Uterus (tissue), 4 donors: ENCODE measurements around the gene GATA2. TPM values are rescaled to one million over a fixed set of nuclear protein-coding genes. Genes with fewer than 3 reads are reported as not detected.

Experiments used
- DNase-seq, 2 donors: peaks; one replicate each; pipeline ENCODE4 v3.0.0-alpha.2; 2019 to 2020
- H3K27ac ChIP-seq, 2 donors: fragments of 200-600 bp; sonication (generic); 1 replicate in 1 of 2; 2 replicates in 1 of 2; pipeline ENCODE4 v1.5.1; 2016 to 2018
- H3K27me3 ChIP-seq, 2 donors: fragments of 200-600 bp; sonication (generic); one replicate each; pipeline ENCODE4 v1.5.1; 2018 to 2019; ENCODE audit warnings: control low read depth in 1 of 2
- H3K36me3 ChIP-seq, 2 donors: fragments of 200-600 bp; sonication (generic); one replicate each; pipeline ENCODE4 v1.5.1; 2019; ENCODE audit warnings: control low read depth in 1 of 2
- H3K4me1 ChIP-seq, 2 donors: fragments of 200-600 bp; sonication (generic); one replicate each; pipeline ENCODE4 v1.5.1; 2018 to 2019; ENCODE audit warnings: control low read depth in 1 of 2
- H3K4me3 ChIP-seq, 2 donors: fragments of 200-600 bp; sonication (generic); 1 replicate in 1 of 2; 2 replicates in 1 of 2; pipeline ENCODE4 v1.5.1; 2018 to 2019; ENCODE audit warnings: mild to moderate bottlenecking in 1 of 2
- H3K9me3 ChIP-seq, 2 donors: fragments of 200-600 bp; sonication (generic); one replicate each; pipeline ENCODE4 v1.5.1; 2019; ENCODE audit warnings: control low read depth in 1 of 2
- CTCF ChIP-seq, 4 experiments: fragments of 200-600 bp in 2 of 4; fragments of 450-650 bp in 2 of 4; sonication (generic) in 2 of 4; IDR thresholded peaks; one replicate each; pipeline ENCODE4 v1.5.1; 2016 to 2019; ENCODE audit warnings: antibody characterized with exemption in 4 of 4, mild to moderate bottlenecking in 2 of 4, moderate library complexity in 1 of 4
- POLR2A ChIP-seq, 2 donors: fragments of 450-650 bp; IDR thresholded peaks; one replicate each; pipeline ENCODE4 v1.6.1; 2016; ENCODE audit warnings: antibody characterized with exemption in 2 of 2, mild to moderate bottlenecking in 1 of 2, moderate library complexity in 1 of 2
- intact Hi-C: fragments of 100-400 bp; cut with DNase I; formaldehyde crosslinking; loops from one replicate; pipeline ENCODE4 v1.15.1; 2023; ENCODE audit warnings: low total_unique reads
- total RNA-seq, 4 donors: library from RNA; depleted of rRNA in 3 of 4; stranded (reverse); fragments of >200 nt in 3 of 4; gene quantifications; one replicate each; pipeline versions ENCODE4 v1.1.0 to v1.2.4, GENCODE V29; 2014 to 2023
- donor health status: DM: yes; HTN: yes; CAD: no.

The GATA2 gene
- total RNA-seq, 4 donors from 2014 or later = 30.9 to 171 (median 52.5) TPM

DNA sequence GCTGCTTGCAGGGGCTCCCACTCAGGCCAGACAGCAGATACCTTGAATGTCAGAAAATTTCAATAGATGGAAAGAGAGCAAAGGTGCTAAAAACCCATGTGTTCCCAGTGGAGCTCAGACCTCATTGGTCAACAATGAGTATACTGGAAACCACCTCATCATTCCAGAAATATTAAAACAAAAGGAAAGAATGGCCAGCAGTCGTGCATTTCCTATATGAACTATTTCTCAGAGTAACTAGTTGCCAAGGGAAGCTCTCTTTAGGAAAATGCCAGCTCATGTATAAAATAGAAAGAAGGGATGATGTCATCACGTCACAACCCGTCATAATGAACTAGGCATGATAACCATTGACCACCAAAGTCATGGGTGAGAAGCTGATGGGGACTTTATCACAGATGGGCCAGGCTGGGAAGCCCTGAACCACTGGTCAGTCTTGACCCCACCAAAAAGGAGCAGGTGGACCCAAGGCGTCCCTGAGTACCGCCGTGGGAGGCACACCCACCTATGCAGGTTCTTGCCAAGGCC lies 43.8 kb downstream of the GATA2 start:
- DNase-seq = no peak
- no peak overlapping the region for H3K4me3 ChIP-seq
- H3K27ac ChIP-seq = no peak overlapping the region
- H3K9me3 ChIP-seq = no peaks in the 10 kb centered on the region
- no peaks in the 10 kb centered on the region for H3K4me1 ChIP-seq
- H3K36me3 ChIP-seq = no peaks in the 10 kb centered on the region
- H3K27me3 ChIP-seq = no peaks in the 10 kb centered on the region
- intact Hi-C loops = no loop called here
- TF ChIP-seq CTCF (IDR thresholded peaks at IDR 0.05) = no peak
- no peak for TF ChIP-seq POLR2A (IDR thresholded peaks at IDR 0.05)

- Histone ChIP-seq H3K36me3 (no peaks in the 10 kb centered on the region), H3K27ac (no peak overlapping the region), H3K27me3 (no peaks in the 10 kb centered on the region), H3K4me3 (no peak overlapping the region), H3K4me1 (no peaks in the 10 kb centered on the region), H3K9me3 (no peaks in the 10 kb centered on the region)
- DNase-seq = no peak
- TF ChIP-seq CTCF (IDR thresholded peaks at IDR 0.05) (no peak), POLR2A (IDR thresholded peaks at IDR 0.05) (no peak)
- intact Hi-C loops = no loop called here
Observed at GRCh38 chr3:128448491-128448890, 44.5 kb downstream of the GATA2 start.

GRCh38 chr3:128447561-128448013 lies 45.4 kb downstream of the GATA2 start:
- DNase-seq = no peak
- Histone ChIP-seq H3K27me3 (no peaks in the 10 kb centered on the region), H3K36me3 (no peaks in the 10 kb centered on the region), H3K4me3 (no peak overlapping the region), H3K4me1 (no peaks in the 10 kb centered on the region), H3K9me3 (no peaks in the 10 kb centered on the region), H3K27ac (no peak overlapping the region)
- intact Hi-C loops = no loop called here
- TF ChIP-seq POLR2A (IDR thresholded peaks at IDR 0.05) (no peak), CTCF (IDR thresholded peaks at IDR 0.05) (no peak)

GRCh38 chr3:128446821-128447220 lies 46.2 kb downstream of the GATA2 start:
- intact Hi-C loops = no loop called here
- Histone ChIP-seq H3K9me3 (no peaks in the 10 kb centered on the region), H3K36me3 (no peaks in the 10 kb centered on the region), H3K27me3 (no peaks in the 10 kb centered on the region), H3K4me3 (no peak overlapping the region), H3K4me1 (no peaks in the 10 kb centered on the region), H3K27ac (no peak overlapping the region)
- TF ChIP-seq CTCF (IDR thresholded peaks at IDR 0.05) = no peak
- no peak for TF ChIP-seq POLR2A (IDR thresholded peaks at IDR 0.05)
- DNase-seq = no peak

DNA sequence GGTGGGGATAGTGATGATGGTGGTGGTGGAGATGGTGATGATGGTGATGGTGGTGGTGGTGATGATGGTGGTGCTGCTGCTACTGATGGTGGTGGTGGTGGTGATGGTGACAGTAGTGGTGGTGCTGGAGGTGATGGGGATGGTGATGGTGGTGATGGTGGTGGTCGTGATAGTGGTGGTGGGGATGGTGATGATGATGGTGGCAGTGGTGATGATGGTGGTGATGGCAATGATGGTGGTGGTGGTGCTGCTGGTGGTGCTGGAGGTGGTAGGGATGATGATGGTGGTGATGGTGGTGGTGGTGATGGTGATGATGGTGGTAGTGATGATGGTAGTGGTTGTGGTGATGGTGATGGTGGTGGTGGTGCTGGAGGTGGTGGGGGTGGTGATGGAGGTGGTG lies 47.6 kb downstream of the GATA2 start:
- intact Hi-C loops = no loop called here
- TF ChIP-seq CTCF (IDR thresholded peaks at IDR 0.05) (no peak), POLR2A (IDR thresholded peaks at IDR 0.05) (no peak)

More for the DNA sequence above, 47.6 kb downstream of the GATA2 start:
- H3K36me3 ChIP-seq = no peaks in the 10 kb centered on the region
- no peak overlapping the region for H3K27ac ChIP-seq
- no peaks in the 10 kb centered on the region for H3K4me1 ChIP-seq
- DNase-seq = no peak
- no peaks in the 10 kb centered on the region for H3K9me3 ChIP-seq
- H3K27me3 ChIP-seq = no peaks in the 10 kb centered on the region
- no peak overlapping the region for H3K4me3 ChIP-seq
